ENCODE results near the gene NRAS.

The NRAS gene

GRCh38 chr1:114660238-114660637 is 56.3 kb downstream of the NRAS start:
- TF ChIP-seq CTCF (IDR thresholded peaks at IDR 0.05; ENCODE audit: control insufficient read depth, extremely low read depth, insufficient read depth) = no peak
- no peak for DNase-seq (ENCODE audit: low read depth)

More at GRCh38 chr1:114660238-114660637, 56.3 kb downstream of the NRAS start:
- H3K4me3 ChIP-seq (ENCODE audit: low read depth, low read length) = no peak overlapping the region
